Transverse colon (tissue), 4 donors: Measurements from ENCODE around the gene IPO4.

Source experiments
- EP300 ChIP-seq: sonication (generic); formaldehyde crosslinking; IDR thresholded peaks from one replicate; pipeline ENCODE4 v1.6.1; 2017; ENCODE audit warnings: antibody characterized with exemption, low read depth
- POLR2AphosphoS5 ChIP-seq, 3 donors: sonication (generic); formaldehyde crosslinking; IDR thresholded peaks; one replicate each; pipeline ENCODE4 v1.6.1; 2016; ENCODE audit warnings: antibody characterized with exemption in 3 of 3
- TF ChIP-seq, protein P1 (sequence below), 5 experiments: fragments of 200-600 bp in 3 of 5; fragments of 450-650 bp in 2 of 5; sonication (generic) in 3 of 5; IDR thresholded peaks; 1 replicate in 2 of 5; 2 replicates in 3 of 5; pipeline ENCODE4 v1.5.1; 2016 to 2017; ENCODE audit warnings: antibody characterized with exemption in 5 of 5, inconsistent platforms in 3 of 5, mild to moderate bottlenecking in 2 of 5, moderate library complexity in 1 of 5

- TF ChIP-seq, protein P1, sequence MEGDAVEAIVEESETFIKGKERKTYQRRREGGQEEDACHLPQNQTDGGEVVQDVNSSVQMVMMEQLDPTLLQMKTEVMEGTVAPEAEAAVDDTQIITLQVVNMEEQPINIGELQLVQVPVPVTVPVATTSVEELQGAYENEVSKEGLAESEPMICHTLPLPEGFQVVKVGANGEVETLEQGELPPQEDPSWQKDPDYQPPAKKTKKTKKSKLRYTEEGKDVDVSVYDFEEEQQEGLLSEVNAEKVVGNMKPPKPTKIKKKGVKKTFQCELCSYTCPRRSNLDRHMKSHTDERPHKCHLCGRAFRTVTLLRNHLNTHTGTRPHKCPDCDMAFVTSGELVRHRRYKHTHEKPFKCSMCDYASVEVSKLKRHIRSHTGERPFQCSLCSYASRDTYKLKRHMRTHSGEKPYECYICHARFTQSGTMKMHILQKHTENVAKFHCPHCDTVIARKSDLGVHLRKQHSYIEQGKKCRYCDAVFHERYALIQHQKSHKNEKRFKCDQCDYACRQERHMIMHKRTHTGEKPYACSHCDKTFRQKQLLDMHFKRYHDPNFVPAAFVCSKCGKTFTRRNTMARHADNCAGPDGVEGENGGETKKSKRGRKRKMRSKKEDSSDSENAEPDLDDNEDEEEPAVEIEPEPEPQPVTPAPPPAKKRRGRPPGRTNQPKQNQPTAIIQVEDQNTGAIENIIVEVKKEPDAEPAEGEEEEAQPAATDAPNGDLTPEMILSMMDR (IDR thresholded peaks at IDR 0.05): no peak
- TF ChIP-seq POLR2AphosphoS5 (IDR thresholded peaks at IDR 0.05) (no peak), EP300 (no peak)
Observed at GRCh38 chr14:24189059-24189375, 401 bp upstream of the IPO4 start.
